GM20431 (cell line): Measurements from ENCODE around the gene SYNGR3.

ENCODE experiments used
- in situ Hi-C: fragments of 300-500 bp; cut with MseI, MboI; formaldehyde crosslinking; loops from one replicate; pipeline ENCODE4 v1.15.0; 2020; ENCODE audit warnings: low sequenced_read_pairs; ENCODE audit not compliant: unreplicated experiment

Gene SYNGR3

GRCh38 chr16:1975432-1976215 lies 14.1 kb upstream of the SYNGR3 start:
- in situ Hi-C loops: no loop called here

GRCh38 chr16:1976216-1976520 lies 13.6 kb upstream of the SYNGR3 start:
- in situ Hi-C loops: no loop called here

GRCh38 chr16:1976951-1977874 lies 12.6 kb upstream of the SYNGR3 start:
- in situ Hi-C loops: no loop called here

GRCh38 chr16:1977875-1978268 lies 11.9 kb upstream of the SYNGR3 start:
- in situ Hi-C loops: no loop called here

- in situ Hi-C loops: no loop called here
These were observed 11.2 kb upstream of the SYNGR3 start for GRCh38 chr16:1978476-1979120.

GRCh38 chr16:1979271-1980029 lies 10.3 kb upstream of the SYNGR3 start:
- in situ Hi-C loops: no loop called here

GRCh38 chr16:1980030-1980769 lies 9.6 kb upstream of the SYNGR3 start:
- in situ Hi-C loops: no loop called here

- in situ Hi-C loops: no loop called here
These were observed 9.0 kb upstream of the SYNGR3 start for GRCh38 chr16:1980770-1981087.

- in situ Hi-C loops: no loop called here
These were observed 8.4 kb upstream of the SYNGR3 start, which contains the start of gene NOXO1 for GRCh38 chr16:1981398-1981836. Gene NOXO1 (minus strand): TSS chr16:1981469. CDS start chr16:1981179, 290 bp downstream.

- in situ Hi-C loops: no loop called here
These were observed 7.7 kb upstream of the SYNGR3 start for GRCh38 chr16:1982013-1982433.

GRCh38 chr16:1982991-1983543 lies 6.7 kb upstream of the SYNGR3 start:
- in situ Hi-C loops: no loop called here

- in situ Hi-C loops: no loop called here
These were observed 6.0 kb upstream of the SYNGR3 start, which contains the start of gene GFER for GRCh38 chr16:1983544-1984346. Gene GFER (plus strand): TSS chr16:1984193. CDS start chr16:1984219, 26 bp downstream.

- in situ Hi-C loops: no loop called here
These were observed 5.2 kb upstream of the SYNGR3 start for GRCh38 chr16:1984347-1985225.

- in situ Hi-C loops: no loop called here
These were observed 4.2 kb upstream of the SYNGR3 start for GRCh38 chr16:1985466-1986150.

GRCh38 chr16:1987198-1987597 lies 2.6 kb upstream of the SYNGR3 start:
- in situ Hi-C loops: no loop called here

GRCh38 chr16:1990101-1990350 lies 256 bp downstream of the SYNGR3 start:
- in situ Hi-C loops: no loop called here
